ENCODE data around the gene KIAA0930.
A peak's percentile ranks its signal among the peaks of the same experiment; 100 is the strongest.

KIAA0930 gene

DNA sequence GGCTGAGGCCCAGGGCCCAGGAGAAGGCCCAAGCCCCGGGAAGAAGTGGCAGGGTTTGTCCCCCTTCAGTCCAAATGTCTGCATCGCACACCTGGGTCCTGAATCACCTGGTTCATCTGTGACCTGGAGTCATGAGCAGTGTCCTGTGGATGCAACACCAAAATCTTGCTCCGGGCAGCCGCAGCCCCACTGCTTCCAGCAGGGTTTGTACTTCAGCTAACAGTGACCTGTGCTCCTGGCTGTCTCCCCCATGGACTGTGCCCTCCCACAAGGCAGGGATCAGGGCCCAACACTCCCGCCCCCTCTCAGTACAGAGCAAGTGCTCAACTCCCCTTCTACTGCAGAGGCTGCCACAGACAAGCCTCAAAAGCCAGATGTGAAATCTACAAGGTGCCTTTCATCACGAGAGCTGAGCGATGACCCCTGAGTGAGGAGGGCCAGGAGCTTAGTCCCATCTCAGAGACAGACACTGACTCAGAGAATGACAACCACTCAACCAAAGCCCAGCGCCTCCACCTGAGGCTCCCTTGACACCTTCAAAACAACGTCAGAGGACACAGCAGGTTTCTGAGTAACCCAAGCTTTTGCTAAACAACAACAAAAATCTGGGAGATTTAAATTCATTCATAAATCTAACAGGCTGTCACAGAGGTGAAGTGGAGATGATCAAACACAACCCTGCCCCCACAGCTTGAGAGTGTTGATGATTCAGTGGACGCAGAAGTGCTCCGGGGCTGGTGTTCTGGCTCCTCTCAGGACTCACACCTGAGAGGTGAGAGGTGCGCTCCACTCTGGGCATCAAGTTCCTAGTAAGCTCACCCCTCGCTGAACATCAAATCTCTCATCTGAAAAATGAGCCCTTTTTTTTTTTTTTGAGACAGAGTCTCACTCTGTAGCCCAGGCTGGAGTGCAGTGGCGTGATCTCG is 3.4 kb downstream of the KIAA0930 start:
- DNase-seq: no peak

DNA sequence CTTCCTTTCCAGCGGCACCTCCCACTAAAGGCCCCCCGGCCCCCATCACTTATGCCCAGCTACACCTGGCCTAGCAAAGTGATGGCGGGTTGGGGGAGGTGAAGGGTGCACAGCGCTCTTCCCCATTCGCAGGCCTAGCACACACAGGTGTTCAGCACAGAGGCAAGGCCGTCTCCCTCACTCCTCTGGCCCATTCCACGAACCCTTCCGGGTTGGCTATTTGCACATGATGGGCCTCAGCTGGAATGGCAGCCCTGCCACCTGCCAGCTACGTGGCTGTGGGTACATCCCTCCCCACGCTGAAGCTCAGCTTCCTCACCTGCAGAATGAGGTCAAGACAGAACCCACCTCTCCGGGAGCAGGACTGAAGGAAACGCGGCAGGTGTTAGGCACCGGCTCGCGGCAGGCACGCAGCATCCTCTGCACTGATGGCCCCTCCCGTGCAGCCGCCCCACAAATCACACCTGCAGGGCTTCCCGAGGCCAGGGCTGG is 4.8 kb downstream of the KIAA0930 start:
- DNase-seq: no peak

DNA sequence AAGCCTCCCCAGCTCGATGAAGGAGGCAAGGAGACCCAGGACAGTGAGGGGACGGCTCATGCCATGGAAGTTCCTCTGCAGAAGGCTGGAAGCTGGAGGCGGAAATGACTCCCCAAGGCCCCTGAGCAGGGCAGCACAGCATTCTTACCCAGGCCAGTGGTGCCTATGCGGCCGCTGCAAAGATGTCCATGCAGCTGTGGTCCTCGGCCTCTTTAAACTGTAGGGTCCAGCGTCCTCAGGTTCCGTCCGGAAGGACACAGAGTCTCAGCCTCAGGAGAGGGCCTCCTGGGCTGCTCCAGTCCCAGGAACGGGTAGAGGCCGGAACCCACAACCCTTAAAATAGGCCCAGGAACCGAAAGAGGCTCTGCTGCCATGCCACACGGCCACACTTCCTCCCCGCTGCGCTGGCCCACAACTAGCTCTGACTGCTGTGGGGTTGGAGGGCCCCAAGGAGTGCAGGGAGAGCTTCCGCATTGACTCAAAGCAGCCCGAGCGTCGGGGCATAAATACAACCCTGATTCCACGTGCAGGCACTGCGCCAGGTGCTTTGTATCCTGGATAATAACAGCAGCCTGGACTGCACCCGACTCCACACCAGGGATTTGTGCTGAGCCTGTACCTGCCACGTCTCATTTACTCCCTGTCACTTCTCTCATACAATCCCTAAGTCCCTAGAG is 5.5 kb downstream of the KIAA0930 start:
- DNase-seq: peak; percentile 71

DNA sequence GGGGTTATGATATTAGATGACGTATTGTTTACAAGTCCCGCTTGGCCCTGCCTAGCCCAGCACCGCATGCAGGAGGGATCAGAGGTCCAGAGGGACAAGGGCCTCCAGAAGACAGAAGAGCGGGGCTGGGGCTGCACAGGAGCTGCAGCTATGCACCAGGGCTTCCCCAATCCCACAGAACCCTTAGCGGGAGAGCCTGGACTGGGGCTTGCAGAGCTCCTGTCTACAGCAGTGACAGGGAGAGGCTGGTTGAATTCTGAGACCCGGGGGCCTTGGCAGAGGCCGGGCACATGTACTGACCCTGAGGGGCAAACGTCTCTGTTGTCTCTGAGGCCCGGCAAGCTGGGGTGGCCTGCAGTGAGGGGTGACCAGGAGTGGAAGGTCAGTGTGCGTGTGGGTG is 6.9 kb downstream of the KIAA0930 start:
- DNase-seq: no peak

DNA sequence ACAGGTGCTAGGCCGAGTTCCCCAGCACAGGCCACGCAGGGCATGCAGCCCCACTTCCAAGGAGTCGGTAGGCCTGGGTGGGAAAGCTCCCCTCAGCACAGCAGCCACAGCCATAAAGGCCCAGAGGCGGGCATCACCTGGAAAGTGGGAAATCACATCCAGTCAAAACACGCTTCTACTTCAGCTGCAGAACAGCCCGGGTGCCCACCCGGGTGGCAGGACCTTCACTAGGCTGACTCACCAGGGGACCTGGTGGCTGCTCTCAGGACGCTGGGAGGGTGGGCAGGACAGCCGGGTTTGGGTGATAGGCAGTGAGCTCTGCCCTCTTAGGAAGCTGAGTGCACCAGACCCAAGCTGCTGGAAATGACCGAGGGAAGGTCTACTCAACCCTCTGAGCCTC is 7.3 kb downstream of the KIAA0930 start:
- DNase-seq: no peak

DNA sequence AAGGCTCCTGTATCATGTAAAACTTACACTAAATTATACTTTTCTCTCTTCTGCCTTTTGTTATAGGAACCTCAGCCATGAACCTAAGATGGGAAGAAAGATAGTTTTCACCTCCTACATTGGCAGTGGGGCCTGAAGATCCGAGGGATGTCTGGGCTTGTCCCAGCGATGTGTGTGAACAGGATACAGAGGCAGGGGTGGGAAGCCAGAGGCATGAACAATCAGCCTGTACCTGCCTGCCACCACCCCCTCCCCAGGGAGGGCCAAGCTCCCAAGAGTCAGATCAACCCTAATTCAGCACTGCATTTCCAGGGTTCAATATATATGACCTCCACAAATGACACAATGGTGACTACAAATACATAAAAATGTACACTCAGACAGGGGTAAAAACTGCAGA is 9.4 kb downstream of the KIAA0930 start:
- no peak for DNase-seq

DNA sequence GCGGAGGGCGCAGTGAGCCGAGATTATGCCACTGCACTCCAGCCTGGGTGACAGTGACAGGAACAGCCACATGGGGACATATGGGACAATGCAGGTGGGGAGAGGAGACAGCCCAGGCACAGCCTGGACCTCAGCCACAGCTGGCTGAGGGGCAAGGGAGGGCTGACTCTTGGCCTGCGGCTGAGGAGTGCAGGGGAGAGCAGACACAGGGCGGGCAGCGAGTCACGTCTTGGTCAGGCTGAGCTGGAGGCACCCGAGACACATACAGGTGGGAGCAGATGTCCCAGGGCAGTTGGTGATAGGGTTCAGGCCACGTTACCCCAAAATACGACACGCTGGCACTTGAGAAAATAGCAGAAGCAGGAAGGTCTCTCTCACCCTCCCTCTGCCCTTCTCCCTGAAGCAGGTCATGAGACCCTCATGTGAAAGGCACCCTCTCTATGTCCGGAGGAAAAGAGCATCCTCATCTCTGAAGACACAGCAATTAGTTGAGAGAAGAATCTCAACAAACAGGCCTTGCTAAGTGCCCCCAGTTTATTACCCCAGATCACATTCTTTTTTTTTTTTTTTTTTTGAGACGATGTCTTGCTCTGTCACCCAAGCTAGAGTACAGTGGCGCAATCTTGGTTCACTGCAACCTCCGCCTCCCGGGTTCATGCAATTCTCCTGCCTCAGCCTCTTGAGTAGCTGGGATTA is 10.5 kb downstream of the KIAA0930 start:
- peak; percentile 47 for DNase-seq

DNA sequence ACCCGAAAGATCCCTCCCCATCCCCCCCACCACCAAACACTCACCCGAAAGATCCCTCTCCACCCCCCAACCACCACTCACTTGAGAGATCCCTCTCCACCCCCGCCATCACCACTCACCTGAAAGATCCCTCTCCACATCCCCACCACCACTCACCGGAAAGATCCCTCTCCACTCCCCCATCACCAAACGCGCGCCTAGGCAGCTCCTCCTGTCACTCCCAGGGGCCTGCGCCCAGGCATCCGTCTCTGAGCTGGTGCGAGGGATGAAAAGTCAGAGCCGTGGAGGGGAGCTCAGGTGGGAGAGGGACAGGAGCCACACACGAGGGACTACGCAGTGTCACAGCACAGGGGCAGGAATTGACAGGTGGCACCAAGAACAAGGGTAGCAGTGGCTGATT is 11.5 kb downstream of the KIAA0930 start:
- DNase-seq: no peak

DNA sequence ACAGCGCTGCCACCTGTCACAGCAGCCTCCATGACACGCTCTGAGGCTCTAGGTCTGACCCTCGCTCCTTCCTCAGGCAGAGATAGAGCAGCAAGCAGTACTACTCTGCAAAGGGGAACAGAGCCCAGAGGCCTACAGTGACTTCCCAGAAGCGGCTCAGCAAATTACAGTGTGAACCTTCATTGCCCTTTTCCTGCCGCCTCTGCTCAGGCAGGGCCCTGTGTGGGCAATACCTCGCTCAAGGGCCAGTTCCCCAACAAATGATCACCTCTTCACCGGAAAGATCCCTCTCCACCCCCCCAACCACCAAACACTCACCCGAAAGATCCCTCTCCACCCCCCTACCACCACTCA is 12.3 kb downstream of the KIAA0930 start:
- peak; percentile 73 for DNase-seq

DNA sequence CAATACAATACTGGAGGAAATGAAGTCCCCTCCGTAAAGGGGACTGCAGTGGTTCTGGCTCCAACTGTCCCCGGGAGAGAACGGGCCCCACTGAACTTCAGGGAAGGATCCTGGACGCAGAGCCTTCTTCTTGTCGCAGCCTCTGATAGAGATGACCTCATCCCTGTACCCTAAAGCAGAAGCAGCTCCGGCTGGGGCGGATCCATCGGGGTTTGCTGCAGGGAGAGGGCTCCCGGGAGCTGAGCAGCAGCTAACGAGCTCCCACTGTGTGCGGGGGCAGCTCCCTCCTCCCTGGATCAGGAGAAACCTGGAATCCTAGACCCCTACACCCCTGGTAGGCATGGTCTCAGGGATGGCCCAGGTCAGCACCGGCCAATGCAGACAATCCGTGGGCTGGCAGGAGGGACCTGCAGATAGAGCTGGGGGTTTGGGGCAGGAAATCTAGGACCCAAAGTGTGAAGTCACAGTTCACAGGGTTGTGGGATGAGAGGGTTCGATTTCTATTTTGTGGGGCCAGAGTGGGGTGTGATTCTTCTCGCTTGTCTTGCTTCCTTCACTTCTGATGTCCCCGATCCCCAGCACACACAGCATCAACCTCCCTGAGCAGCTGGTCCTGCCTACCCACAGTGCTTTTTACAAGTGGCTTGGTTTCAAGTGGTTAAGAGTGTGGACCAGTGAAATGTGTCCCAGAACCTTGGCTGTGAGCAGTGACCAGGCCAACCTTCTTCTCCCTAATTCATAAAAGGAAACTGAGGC is 12.9 kb downstream of the KIAA0930 start:
- peak; percentile 71 for DNase-seq

DNA sequence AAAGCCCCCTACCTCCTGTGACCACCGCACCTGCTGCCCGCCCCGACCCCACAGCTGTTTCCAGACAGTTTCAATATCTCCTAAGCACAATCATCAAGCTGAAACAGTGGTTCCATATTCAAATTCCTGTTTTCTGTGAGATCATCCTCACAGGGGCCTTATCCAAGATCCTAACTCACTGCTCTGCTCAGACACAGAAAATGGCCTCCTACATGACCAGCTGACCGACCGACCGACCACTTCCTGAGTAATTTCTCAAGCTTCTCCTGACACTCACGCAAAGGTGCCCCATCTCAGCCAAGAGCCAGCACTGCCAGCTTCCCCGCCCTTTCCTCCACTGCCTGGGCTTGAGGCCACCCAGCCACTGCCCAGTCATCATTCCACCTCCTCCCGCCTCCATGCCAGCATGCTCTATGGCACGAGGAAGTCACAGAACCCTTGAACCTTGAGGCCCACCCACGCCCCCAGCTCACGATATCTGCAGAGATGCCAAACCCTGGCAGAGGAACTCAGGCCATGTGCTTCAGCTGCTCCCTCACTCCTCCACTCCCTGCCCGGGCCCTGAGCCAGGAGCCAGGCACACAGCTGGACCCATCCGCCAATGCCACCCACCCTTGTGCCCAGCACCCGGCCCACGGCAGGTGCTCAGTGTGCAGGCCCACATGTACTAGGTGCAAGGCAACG is 14.0 kb downstream of the KIAA0930 start:
- peak; percentile 91 for DNase-seq

DNA sequence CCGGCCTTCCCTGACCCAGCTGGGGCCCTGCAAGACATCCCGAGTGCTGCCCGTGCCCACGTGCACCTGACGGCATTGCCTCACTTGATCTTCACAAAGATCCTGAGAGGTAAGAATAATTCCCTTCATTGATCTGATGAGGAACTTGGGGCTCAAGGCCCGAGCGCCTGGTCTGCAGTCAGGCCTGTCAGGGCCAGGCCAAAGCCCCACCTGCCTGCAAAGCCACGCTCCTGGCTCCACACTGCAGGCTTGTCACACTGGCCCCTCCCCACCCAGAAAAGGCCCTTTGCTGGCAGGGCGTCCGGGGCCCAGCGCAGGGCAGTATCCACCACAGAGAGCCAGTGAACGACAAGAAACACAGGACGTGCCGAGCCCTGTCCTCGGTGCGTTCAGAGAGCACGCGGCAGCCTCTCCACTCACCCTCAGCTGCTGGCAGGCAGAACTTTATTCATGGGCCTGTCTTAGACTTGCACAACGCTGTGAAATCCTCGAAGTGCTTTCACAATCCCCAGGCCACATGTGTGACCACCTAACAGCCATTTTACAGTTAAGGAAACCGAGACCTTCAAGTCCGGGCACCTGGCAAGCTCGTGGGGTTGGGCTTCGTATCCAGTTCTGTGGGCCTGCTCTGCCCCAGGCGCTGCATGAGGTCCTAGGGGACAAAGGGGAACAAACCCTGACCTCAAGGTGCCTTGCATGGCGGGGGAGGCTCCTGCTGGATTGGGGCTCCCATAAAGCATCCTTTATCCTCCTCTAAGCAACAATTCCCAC is 14.8 kb downstream of the KIAA0930 start:
- DNase-seq: peak; percentile 93

DNA sequence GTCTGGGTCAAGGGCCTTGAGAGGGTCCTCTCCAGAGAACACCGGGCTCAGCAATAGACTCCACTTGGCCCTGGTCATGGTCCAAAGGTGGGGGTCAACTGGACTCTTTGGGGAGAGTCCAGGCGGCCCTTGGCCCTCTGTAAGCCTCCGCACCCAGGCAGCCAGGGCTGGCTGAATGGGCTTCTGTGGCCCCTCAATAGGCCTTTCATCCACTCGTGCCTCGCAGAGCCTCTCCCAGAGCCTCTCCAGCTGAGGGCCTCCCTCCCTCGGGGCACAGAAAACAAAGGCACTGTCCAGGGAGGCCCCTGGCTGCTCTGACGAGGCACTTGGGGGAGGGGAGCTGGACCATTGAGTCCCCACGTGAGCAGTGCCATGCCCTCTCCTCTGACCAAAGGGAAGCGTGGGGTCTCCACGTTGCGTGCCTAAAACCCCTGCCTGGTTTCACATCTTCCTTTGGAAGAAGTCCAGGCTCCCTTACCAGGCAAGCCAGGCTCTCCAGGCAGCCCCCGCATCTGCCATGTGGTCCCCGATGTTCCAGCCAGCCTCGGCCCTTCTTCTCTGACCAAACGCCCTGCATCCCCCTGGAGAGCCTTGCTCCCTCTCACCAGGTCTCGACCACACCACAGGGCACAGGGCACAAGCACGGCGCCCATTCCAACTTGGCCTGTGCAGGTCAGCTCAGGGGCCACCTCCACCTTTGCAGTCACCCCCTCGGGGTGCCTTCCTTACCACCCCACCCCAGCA is 15.5 kb downstream of the KIAA0930 start:
- DNase-seq: no peak

DNA sequence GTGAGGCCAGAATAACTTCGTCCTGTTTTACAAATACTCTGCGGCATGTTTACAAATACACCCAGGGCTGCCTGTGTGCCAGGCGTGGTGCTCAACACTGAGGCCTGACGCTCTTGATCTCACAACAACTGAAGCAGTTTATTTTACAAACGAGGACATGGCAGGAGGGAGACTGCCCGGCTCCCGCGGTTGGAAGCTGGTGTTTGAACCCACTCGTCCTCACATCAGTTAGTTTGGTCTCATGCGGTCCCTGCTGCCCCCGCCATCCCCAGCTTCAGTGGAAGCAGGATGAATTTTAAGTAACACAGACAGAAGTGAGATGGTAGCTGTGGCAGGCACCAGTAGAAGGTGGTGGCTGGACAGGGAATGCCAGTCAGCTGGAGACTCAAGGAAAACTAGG is 16.4 kb downstream of the KIAA0930 start:
- no peak for DNase-seq

DNA sequence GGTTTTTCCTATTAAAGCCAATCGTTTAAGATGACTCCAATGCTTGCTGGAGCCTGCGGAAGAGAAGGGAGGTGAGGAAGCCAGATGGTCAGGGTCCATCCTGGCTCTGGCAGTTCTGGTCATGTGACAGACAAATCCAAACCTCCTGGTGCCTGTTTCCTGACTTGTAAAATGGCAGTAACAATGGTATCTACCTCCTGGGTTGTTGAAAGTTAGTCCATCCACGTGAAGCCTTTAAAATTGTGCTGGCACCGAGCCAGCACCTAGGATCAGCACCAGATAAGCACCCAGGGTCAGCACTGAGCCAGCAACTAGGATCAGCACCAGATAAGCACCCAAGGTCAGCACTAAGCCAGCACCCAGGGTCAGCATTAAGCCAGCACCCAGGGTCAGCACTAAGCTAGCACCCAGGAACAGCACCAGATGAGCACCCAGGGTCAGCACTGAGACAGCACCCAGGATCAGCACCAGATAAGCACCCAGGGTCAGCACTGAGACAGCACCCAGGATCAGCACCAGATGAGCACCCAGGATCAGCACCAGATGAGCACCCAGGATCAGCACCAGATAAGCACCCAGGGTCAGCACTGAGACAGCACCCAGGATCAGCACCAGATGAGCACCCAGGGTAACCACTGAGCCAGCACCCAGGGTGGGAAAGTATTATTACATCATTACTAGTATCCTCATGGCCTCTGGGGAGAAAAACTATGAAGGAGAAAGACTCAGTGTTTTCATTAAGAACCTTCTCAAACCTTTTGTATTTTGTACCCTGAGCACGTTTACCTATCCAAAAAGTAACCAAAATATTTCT is 17.2 kb downstream of the KIAA0930 start:
- DNase-seq: no peak

DNA sequence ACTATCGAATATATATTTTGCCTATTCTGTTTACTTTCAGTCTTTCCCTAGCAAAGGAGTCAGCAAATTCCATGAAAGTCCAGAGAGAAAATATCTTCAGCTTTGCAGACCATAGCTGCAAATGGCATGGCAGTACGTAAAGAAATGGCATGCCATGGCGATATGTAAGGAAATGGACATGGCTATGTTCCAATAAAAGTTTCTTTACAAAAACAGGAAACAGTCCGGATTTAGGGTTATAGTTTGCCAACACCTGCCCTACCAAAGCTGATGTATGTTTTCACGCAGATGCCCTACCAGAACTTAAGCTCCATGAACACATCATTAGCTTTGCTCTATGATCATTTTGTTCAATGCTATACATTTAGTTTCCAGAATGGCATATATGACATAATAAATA is 19.5 kb downstream of the KIAA0930 start:
- no peak for DNase-seq

DNA sequence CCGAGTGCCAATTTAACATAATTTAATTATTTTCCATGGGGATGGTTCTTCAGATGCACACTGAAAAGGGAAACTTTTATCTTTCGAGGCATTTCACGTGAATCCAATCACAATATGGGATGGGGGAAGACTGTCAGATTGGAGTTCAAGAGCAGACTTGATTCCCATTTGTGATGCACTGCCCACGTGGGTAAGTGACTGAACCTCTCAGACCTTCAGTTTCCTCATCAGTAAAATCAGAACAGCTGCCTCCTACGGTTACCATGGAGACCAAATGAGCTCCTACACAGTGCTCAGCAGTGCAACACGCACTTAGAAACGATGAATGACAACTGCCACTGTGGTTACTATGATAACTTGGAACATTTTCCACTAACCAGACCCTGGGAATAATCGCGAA is 21.7 kb downstream of the KIAA0930 start:
- peak; percentile 88 for DNase-seq

DNA sequence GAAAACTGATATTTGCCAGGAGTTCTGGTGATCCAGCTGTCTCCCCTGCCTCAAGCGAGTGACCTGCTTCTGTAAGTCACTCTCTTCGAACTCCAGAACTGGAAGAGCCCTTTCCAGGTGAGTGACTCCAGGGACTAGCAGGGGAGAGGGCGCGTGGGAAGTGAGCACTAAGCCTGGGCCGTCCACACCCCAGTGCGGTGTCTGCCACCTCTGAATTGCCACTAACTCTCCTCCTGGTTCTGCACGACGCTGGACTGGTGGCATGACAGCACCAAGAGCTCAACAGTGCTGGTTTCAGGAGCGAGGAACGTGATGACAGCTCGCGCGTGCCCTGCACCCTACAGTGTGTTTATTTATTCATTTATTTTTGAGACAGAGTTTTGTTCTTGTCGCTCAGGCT is 22.9 kb downstream of the KIAA0930 start:
- DNase-seq: no peak

DNA sequence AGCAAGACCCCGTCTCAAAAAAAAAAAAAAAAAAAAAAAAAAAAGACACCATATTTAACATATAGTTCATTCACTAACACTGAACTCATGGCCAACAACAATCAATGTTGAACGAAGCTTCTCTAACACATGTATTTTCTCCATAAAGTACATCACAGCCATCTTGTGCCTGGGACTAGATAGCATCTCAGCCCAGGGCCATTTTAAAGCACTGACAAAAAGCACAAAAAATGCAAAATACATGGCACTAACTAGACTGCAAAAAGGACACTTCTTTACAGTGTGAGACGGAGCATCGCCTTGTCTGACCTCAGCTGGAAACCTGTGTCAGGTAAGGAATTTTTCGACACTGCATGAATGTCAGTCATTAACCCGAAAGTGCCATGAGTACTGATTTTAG is 23.3 kb downstream of the KIAA0930 start:
- DNase-seq: no peak

All from suppressor macrophage treated with lipopolysaccharide for 4 hours (primary cell).